K562 (cell line): ENCODE data around the gene MARCO. TPM values are rescaled to one million over a fixed set of nuclear protein-coding genes. Genes with fewer than 3 reads are reported as not detected.

Source experiments
- ATAC-seq: fragments of 200-7000 bp; cut with Tn5 transposase; 3 replicates; pipeline ENCODE4 v1.9.1; 2020; ENCODE audit warnings: moderate library complexity
- BruUV-seq: library from RNA; stranded (reverse); fragments of 400-500 nt; replicated peaks from 2 replicates; lab custom pipeline; 2021; lab: Mats Ljungman, UMichigan
- CTCF ChIA-PET: fragments of 300-600 bp; formaldehyde crosslinking; extraction: SDS; loops from one replicate; lab custom pipeline; 2021; ENCODE audit warnings: low intra/inter-chr PET ratio; lab: Yijun Ruan, JAX
- POLR2A ChIA-PET: fragments of 300-600, 350-650 bp; sonication (Branson Sonifier 250); formaldehyde crosslinking; extraction: SDS; loops from one replicate; lab custom pipeline; 2021; ENCODE audit warnings: antibody characterized with exemption, inconsistent platforms; lab: Yijun Ruan, JAX
- DNase-seq, 4 experiments: peaks; one replicate each; pipeline versions ENCODE4 v3.0.0 to v3.0.0-alpha.2; 2011 to 2018; ENCODE audit warnings: low spot score in 3 of 4, mixed read lengths in 3 of 4; ENCODE audit errors: extremely low read depth in 1 of 4
- FAIRE-seq: peaks from 2 replicates; lab custom pipeline; 2011; peaks lifted over from hg19 to GRCh38; lab: Jason Lieb, UNC
- H2AFZ ChIP-seq: 2 replicates; pipeline ENCODE4 v1.6.0; 2011; ENCODE audit warnings: low read depth, low read length, control low read depth, inconsistent platforms
- H3K27ac ChIP-seq: fragments of 200-600 bp; 3 replicates; pipeline ENCODE4 v1.8.0; 2011; ENCODE audit warnings: low read depth, mild to moderate bottlenecking, control low read depth, inconsistent platforms, low read length, moderate library complexity, mixed read lengths; ENCODE audit errors: extremely low read depth
- H3K27me3 ChIP-seq, 2 experiments: fragments of 300-600 bp in 1 of 2; 2 replicates in 1 of 2; 3 replicates in 1 of 2; pipeline versions ENCODE4 v1.6.0 to v1.8.0; 2011; ENCODE audit warnings: inconsistent platforms in 2 of 2, low read length in 2 of 2, mild to moderate bottlenecking in 1 of 2, mixed read lengths in 1 of 2, moderate library complexity in 1 of 2; ENCODE audit not compliant: control insufficient read depth in 2 of 2, insufficient read depth in 2 of 2
- H3K36me3 ChIP-seq: fragments of 300-600 bp; 3 replicates; pipeline ENCODE4 v1.8.0; 2011; ENCODE audit warnings: mild to moderate bottlenecking, low read length, inconsistent platforms; ENCODE audit not compliant: control insufficient read depth, insufficient read depth
- H3K4me1 ChIP-seq, 2 experiments: fragments of 200-600 bp in 1 of 2; replicated peaks in 1 of 2; 2 replicates in 1 of 2; 3 replicates in 1 of 2; pipeline versions ENCODE4 v1.5.1 to v1.8.0; 2011; ENCODE audit warnings: inconsistent platforms in 2 of 2, low read length in 2 of 2, mild to moderate bottlenecking in 1 of 2, mixed read lengths in 1 of 2, moderate library complexity in 1 of 2; ENCODE audit not compliant: control insufficient read depth in 2 of 2, insufficient read depth in 2 of 2
- H3K4me2 ChIP-seq: 2 replicates; pipeline ENCODE4 v1.6.1; 2011; ENCODE audit warnings: low read length, control low read depth, inconsistent platforms, mixed read lengths; ENCODE audit not compliant: insufficient read depth
- H3K4me3 ChIP-seq: fragments of 200-600 bp; sonication (generic), shearing (Covaris generic); 2 replicates; pipeline ENCODE4 v1.5.1; 2016; ENCODE audit warnings: control low read depth, inconsistent platforms
- H3K79me2 ChIP-seq: fragments of 200-600 bp; 3 replicates; pipeline ENCODE4 v1.8.0; 2011; ENCODE audit warnings: low read length, inconsistent platforms; ENCODE audit not compliant: control insufficient read depth, insufficient read depth
- H3K9ac ChIP-seq, 2 experiments: 2 replicates each; pipeline versions ENCODE4 v1.6.0 to v1.6.1; 2011; ENCODE audit warnings: low read depth in 2 of 2, low read length in 2 of 2, control low read depth in 1 of 2, inconsistent platforms in 1 of 2, mild to moderate bottlenecking in 1 of 2, mixed read lengths in 1 of 2; ENCODE audit not compliant: insufficient read depth in 1 of 2
- H3K9me1 ChIP-seq: one replicate; pipeline ENCODE4 v1.6.0; 2011; ENCODE audit warnings: inconsistent platforms, mild to moderate bottlenecking, low read length, moderate library complexity; ENCODE audit not compliant: control insufficient read depth, insufficient read depth
- H3K9me3 ChIP-seq: replicated peaks from 2 replicates; pipeline ENCODE4 v1.5.1; 2011; ENCODE audit warnings: low read depth, low read length, inconsistent platforms; ENCODE audit not compliant: control insufficient read depth, insufficient read depth
- H4K20me1 ChIP-seq: replicated peaks from 2 replicates; pipeline ENCODE4 v1.6.1; 2011; ENCODE audit warnings: low read length, inconsistent platforms, mixed read lengths; ENCODE audit not compliant: control insufficient read depth, insufficient read depth
- BCLAF1 ChIP-seq, 2 experiments: fragments of 450-650 bp in 1 of 2; IDR thresholded peaks; 2 replicates each; pipeline ENCODE4 v1.6.1; 2011 to 2017; ENCODE audit warnings: low read depth in 2 of 2, antibody characterized with exemption in 1 of 2, borderline replicate concordance in 1 of 2, low read length in 1 of 2, mild to moderate bottlenecking in 1 of 2, mixed read lengths in 1 of 2; ENCODE audit not compliant: control insufficient read depth in 1 of 2
- BDP1 ChIP-seq: IDR thresholded peaks from 3 replicates; pipeline ENCODE4 v1.6.1; 2011; ENCODE audit not compliant: insufficient read length, insufficient read depth
- C11orf30 ChIP-seq: fragments of 450-650 bp; IDR thresholded peaks from 2 replicates; pipeline ENCODE4 v1.6.1; 2016; ENCODE audit warnings: low read depth, mild to moderate bottlenecking
- CHD4 ChIP-seq: fragments of 200-600 bp; sonication (generic); IDR thresholded peaks from 3 replicates; pipeline ENCODE4 v1.6.1; 2012; ENCODE audit warnings: low read depth, mild to moderate bottlenecking, mixed read lengths, low read length, inconsistent platforms; ENCODE audit not compliant: insufficient read depth, insufficient replicate concordance, poor library complexity, severe bottlenecking
- ETV6 ChIP-seq, 3 experiments: fragments of 150-350 bp in 1 of 3; sonication (generic) in 1 of 3; formaldehyde crosslinking in 1 of 3; IDR thresholded peaks; 2 replicates each; pipeline versions ENCODE4 v1.6.1 to v1.8.0; 2014 to 2022; ENCODE audit warnings: borderline replicate concordance in 2 of 3, low read depth in 2 of 3, antibody characterized with exemption in 1 of 3, low read length in 1 of 3, mild to moderate bottlenecking in 1 of 3, missing genetic modification reagents in 1 of 3
- FOXM1 ChIP-seq, 2 experiments: fragments of 450-650 bp in 1 of 2; sonication (generic) in 1 of 2; formaldehyde crosslinking in 1 of 2; IDR thresholded peaks; 2 replicates each; pipeline versions ENCODE4 v1.6.1 to v1.9.0; 2017 to 2022; ENCODE audit warnings: low read depth in 2 of 2, mild to moderate bottlenecking in 2 of 2, missing genetic modification reagents in 1 of 2, moderate library complexity in 1 of 2
- GATAD2B ChIP-seq: fragments of 450-650 bp; IDR thresholded peaks from 2 replicates; pipeline ENCODE4 v1.6.1; 2017; ENCODE audit warnings: mild to moderate bottlenecking, borderline replicate concordance
- HMGXB4 ChIP-seq: sonication (generic); formaldehyde crosslinking; IDR thresholded peaks from 2 replicates; pipeline ENCODE4 v1.8.1; 2023; ENCODE audit warnings: mild to moderate bottlenecking, missing genetic modification reagents
- JUNB ChIP-seq: fragments of 450-650 bp; formaldehyde crosslinking; conservative IDR thresholded peaks from 2 replicates; pipeline ENCODE4 v1.4.0; 2020; ENCODE audit warnings: mild to moderate bottlenecking
- PCBP1 ChIP-seq: fragments of 200-400 bp; formaldehyde crosslinking; IDR thresholded peaks from 2 replicates; pipeline ENCODE4 v1.6.1; 2018; ENCODE audit warnings: mild to moderate bottlenecking, low read depth, low read length; ENCODE audit not compliant: poor library complexity, severe bottlenecking
- PHF20 ChIP-seq: fragments of 450-650 bp; IDR thresholded peaks from 2 replicates; pipeline ENCODE4 v1.6.1; 2018; ENCODE audit not compliant: partially characterized antibody
- PML ChIP-seq: IDR thresholded peaks from 2 replicates; pipeline ENCODE4 v1.6.1; 2012; ENCODE audit warnings: low read length, inconsistent platforms
- SOX6 ChIP-seq: fragments of 450-650 bp; IDR thresholded peaks from 2 replicates; pipeline ENCODE4 v1.6.1; 2014; ENCODE audit warnings: mild to moderate bottlenecking
- WGBS: fragments of 100-300 bp; shearing (Covaris generic); methylation state at CpG from one replicate; pipeline ENCODE4 v1.1.6; 2016; ENCODE audit warnings: low coverage, mixed read lengths; ENCODE audit not compliant: insufficient coverage; ENCODE audit errors: missing lambda C conversion rate; 5-methylcytosine and 5-hydroxymethylcytosine counted together
- in situ Hi-C: fragments of 300-500 bp; cut with MboI; formaldehyde crosslinking; loops from 4 replicates; pipeline ENCODE4 v1.15.0; 2018; ENCODE audit warnings: inconsistent platforms, mixed read lengths
- intact Hi-C: fragments of 100-400 bp; cut with micrococcal nuclease; formaldehyde crosslinking; loops from 2 replicates; pipeline ENCODE4 v1.14.2; 2022
- polyA plus RNA-seq, 8 experiments: library from polyadenylated mRNA; depleted of rRNA in 4 of 8; stranded (reverse) in 5 of 8; unstranded in 3 of 8; fragments of >200 nt; fragmentation: Nextera tagmentation in 2 of 8; fragmentation: Illumina TruSeq in 1 of 8; extraction: Ambion mirVana in 2 of 8; extraction: Trizol in 1 of 8; gene quantifications; 2 replicates each; pipeline versions ENCODE4 v1.2.1 to v1.2.3, GENCODE V29; 2011 to 2014; ENCODE audit warnings: inconsistent platforms in 1 of 8, missing spikeins in 1 of 8
- total RNA-seq, 7 experiments: library from RNA; depleted of rRNA in 6 of 7; stranded (reverse); fragments of >200 nt in 6 of 7; fragmentation: Illumina TruSeq in 2 of 7; extraction: Trizol in 2 of 7; gene quantifications; 2 replicates each; pipeline versions ENCODE4 v1.2.1 to v1.2.3, GENCODE V29; 2011 to 2021; ENCODE audit warnings: low replicate concordance in 1 of 7

Gene MARCO
- total and polyA plus RNA-seq, 9 of the 15 experiments (the other 6 are each of a cell fraction or from before 2014, with no cell fraction given) = 0.31 TPM; not detected in 8

GRCh38 chr2:118968961-118969733 is 27.2 kb downstream of the MARCO start:
- DNase-seq = no peak
- in situ Hi-C loops = no loop called here
- Histone ChIP-seq H3K9ac (no peak overlapping the region), H2AFZ (no peak overlapping the region), H3K9me3 (no peaks in the 10 kb centered on the region), H3K36me3 (no peaks in the 10 kb centered on the region), H4K20me1 (no peaks in the 10 kb centered on the region; the same call in 1 of the 2 replicates), H3K4me1 (no peaks in the 10 kb centered on the region), H3K9me1 (no peaks in the 10 kb centered on the region), H3K4me2 (no peak overlapping the region), H3K4me3 (no peak overlapping the region), H3K27ac (no peak overlapping the region), H3K79me2 (no peaks in the 10 kb centered on the region), H3K27me3 (peaks cover 0 to 46% of the 10 kb centered on the region in 2 experiments; a peak in 2 of 5 replicates)
- no TSS peak for BruUV-seq
- ChIA-PET POLR2A (no interaction called here), CTCF (no interaction called here)
- ATAC-seq = no peak
- no peak for FAIRE-seq
- WGBS = 0% methylated on average over 6 of the region's 7 CpGs
- intact Hi-C loops = no loop called here
- TF ChIP-seq BDP1 = no peak
- TF ChIP-seq C11orf30 = no peak
- no peak for TF ChIP-seq PCBP1
- TF ChIP-seq JUNB (CRISPR knock-in tag) = no peak
- TF ChIP-seq PML = no peak
- TF ChIP-seq ETV6 (IDR thresholded peaks at IDR 0.05; ENCODE audit: borderline replicate concordance in 1 of 2, low read depth in 2 of 2, low read length in 1 of 2) = no peak
- no peak for TF ChIP-seq ETV6 (CRISPR knock-in tag; IDR thresholded peaks at IDR 0.05; ENCODE audit: borderline replicate concordance)
- TF ChIP-seq CHD4 = no peak
- no peak for TF ChIP-seq GATAD2B
- TF ChIP-seq FOXM1 (IDR thresholded peaks at IDR 0.05; ENCODE audit: low read depth) = no peak
- no peak for TF ChIP-seq FOXM1 (CRISPR knock-in tag; IDR thresholded peaks at IDR 0.05; ENCODE audit: low read depth)
- TF ChIP-seq BCLAF1 (IDR thresholded peaks at IDR 0.05; ENCODE audit: borderline replicate concordance in 1 of 2, control insufficient read depth in 1 of 2, low read depth in 2 of 2, low read length in 1 of 2) = no peak
- TF ChIP-seq HMGXB4 (CRISPR knock-in tag) = no peak
- TF ChIP-seq PHF20 = no peak
- TF ChIP-seq SOX6 = no peak
